Measurements from ENCODE around the gene ACSL1. TPM values are rescaled to one million over a fixed set of nuclear protein-coding genes. Genes with fewer than 3 reads are reported as not detected.

ACSL1 gene
- total and polyA plus RNA-seq, 2 of the 8 experiments (the other 6 are each of a cell fraction or from before 2014, with no cell fraction given), result 2.3 to 8.7 TPM

- no peak for TF ChIP-seq ATF2 (IDR thresholded peaks at IDR 0.05; ENCODE audit: low read length)
- no peak for TF ChIP-seq SUZ12 (IDR thresholded peaks at IDR 0.05; ENCODE audit: low read length)
- TF ChIP-seq CBX8 (IDR thresholded peaks at IDR 0.05; ENCODE audit: borderline replicate concordance, low read depth, low read length), result no peak
- TF ChIP-seq CREB1 (IDR thresholded peaks at IDR 0.05), result no peak
Observed at GRCh38 chr4:184870718-184871117, 45.0 kb upstream of the ACSL1 start (continued).

All from H1 (cell line).